Measurements from ENCODE around the gene FUS.

The FUS gene

GRCh38 chr16:31229501-31229900 is 49.6 kb downstream of the FUS start:
- DNase-seq (ENCODE audit: low read depth, low spot score): no peak

GRCh38 chr16:31238041-31238440 is 58.1 kb downstream of the FUS start:
- no peak for DNase-seq (ENCODE audit: low read depth, low spot score)
